Fibroblast of villous mesenchyme (primary cell): Measurements from ENCODE around the gene SUN2. TPM values are rescaled to one million over a fixed set of nuclear protein-coding genes. Genes with fewer than 3 reads are reported as not detected.

Source experiments
- DNase-seq: peaks from one replicate; pipeline ENCODE4 v3.0.0-alpha.2; 2010; ENCODE audit warnings: low read depth
- H3K4me3 ChIP-seq: 2 replicates; pipeline ENCODE4 v1.5.1; 2011; ENCODE audit warnings: low read depth, mild to moderate bottlenecking, low read length
- total RNA-seq: library from RNA; depleted of rRNA; stranded (reverse); fragments of >200 nt; gene quantifications from 2 replicates; pipeline ENCODE4 v1.2.3, GENCODE V29; 2012
- TF ChIP-seq, protein P1 (sequence below): IDR thresholded peaks from 2 replicates; pipeline ENCODE4 v1.5.1; 2012; ENCODE audit warnings: low read depth, mild to moderate bottlenecking, low read length; ENCODE audit not compliant: insufficient read depth

Gene SUN2
- total RNA-seq, 1 donor: 64.3 TPM

- no peak for DNase-seq
- H3K4me3 ChIP-seq: no peak overlapping the region
- TF ChIP-seq, protein P1, sequence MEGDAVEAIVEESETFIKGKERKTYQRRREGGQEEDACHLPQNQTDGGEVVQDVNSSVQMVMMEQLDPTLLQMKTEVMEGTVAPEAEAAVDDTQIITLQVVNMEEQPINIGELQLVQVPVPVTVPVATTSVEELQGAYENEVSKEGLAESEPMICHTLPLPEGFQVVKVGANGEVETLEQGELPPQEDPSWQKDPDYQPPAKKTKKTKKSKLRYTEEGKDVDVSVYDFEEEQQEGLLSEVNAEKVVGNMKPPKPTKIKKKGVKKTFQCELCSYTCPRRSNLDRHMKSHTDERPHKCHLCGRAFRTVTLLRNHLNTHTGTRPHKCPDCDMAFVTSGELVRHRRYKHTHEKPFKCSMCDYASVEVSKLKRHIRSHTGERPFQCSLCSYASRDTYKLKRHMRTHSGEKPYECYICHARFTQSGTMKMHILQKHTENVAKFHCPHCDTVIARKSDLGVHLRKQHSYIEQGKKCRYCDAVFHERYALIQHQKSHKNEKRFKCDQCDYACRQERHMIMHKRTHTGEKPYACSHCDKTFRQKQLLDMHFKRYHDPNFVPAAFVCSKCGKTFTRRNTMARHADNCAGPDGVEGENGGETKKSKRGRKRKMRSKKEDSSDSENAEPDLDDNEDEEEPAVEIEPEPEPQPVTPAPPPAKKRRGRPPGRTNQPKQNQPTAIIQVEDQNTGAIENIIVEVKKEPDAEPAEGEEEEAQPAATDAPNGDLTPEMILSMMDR: no peak
Observed at GRCh38 chr22:38770257-38770949, 14.6 kb upstream of the SUN2 start.

DNA sequence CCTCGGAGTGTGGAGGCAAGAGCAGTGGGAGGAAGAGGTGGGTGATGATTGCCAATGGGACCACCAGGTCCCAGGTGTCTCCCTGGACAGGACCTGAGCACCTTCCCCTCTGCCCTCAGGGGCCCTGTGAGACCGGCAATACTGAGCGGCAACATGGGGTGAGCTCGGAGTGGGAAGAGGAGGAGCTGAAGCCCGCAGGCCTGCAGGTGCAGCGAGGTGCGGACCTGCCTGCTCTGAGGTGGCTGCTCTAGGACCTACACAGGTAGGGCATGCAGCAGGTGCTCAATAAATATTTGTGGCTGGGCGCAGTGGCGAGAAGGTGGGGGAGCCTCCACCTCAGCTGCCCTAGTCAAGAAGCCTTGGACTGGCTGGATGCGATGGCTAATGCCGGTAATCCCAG is 12.2 kb upstream of the SUN2 start:
- no peak for DNase-seq
- TF ChIP-seq, protein P1: no peak
- no peak overlapping the region for H3K4me3 ChIP-seq

- H3K4me3 ChIP-seq: no peak overlapping the region
- TF ChIP-seq, protein P1: no peak
- DNase-seq: no peak
Observed at GRCh38 chr22:38767313-38767712, 11.5 kb upstream of the SUN2 start.

DNA sequence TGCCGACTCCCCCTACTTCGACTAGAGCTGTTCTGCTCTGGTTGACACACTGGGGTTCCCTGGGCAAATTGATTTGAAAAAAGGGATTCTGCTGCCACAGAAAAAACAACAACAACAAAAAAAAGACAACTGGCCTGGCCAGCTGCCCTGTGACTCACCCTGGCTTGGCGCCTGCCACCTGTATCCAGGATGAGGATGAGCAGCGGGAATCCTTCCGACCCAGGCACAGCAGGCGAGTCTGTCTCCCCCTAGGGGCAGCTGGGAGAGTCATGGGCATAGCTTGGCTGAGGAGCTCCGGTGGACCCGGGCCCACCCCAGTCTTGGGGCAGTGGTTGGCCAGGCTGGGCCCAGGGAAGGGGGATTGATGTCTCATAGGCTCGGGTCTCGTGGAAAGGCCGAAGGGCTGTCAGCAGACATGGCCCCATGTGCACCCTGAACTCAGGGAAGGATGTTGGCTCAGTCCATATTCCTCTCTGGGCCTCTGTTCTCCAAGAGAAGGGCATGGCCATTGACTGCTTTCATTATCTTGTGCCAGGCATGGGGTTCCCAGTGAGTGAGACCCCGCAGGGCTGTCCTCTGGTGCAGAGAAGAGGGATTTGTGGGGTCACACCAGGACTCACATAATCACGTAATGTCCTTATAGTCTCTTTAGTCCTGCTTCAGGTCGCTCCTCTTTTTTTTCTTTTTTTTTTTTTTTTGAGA is 10.4 kb upstream of the SUN2 start:
- TF ChIP-seq, protein P1: peak; percentile 93
- no peak overlapping the region for H3K4me3 ChIP-seq
- peak; percentile 68 for DNase-seq

- H3K4me3 ChIP-seq: no peak overlapping the region
- DNase-seq: no peak
- TF ChIP-seq, protein P1: no peak
Observed at GRCh38 chr22:38762551-38762983, 6.8 kb upstream of the SUN2 start.

- no peak for DNase-seq
- no peak overlapping the region for H3K4me3 ChIP-seq
- TF ChIP-seq, protein P1: no peak
Observed at GRCh38 chr22:38761202-38762162, 5.7 kb upstream of the SUN2 start.
